ENCODE measurements around the gene ASPN.

Gene ASPN

GRCh38 chr9:92439921-92440750 lies 42.2 kb downstream of the ASPN start:
- H3K4me3 ChIP-seq (ENCODE audit: low read depth, low read length), result no peak overlapping the region
- DNase-seq (ENCODE audit: low read depth), result no peak
- TF ChIP-seq CTCF (IDR thresholded peaks at IDR 0.05; ENCODE audit: insufficient read depth, low read depth, low read length, missing control alignments), result no peak

- H3K4me3 ChIP-seq (ENCODE audit: low read depth, low read length), result no peak overlapping the region
- no peak for TF ChIP-seq CTCF (IDR thresholded peaks at IDR 0.05; ENCODE audit: insufficient read depth, low read depth, low read length, missing control alignments)
- DNase-seq (ENCODE audit: low read depth), result no peak
Measured at GRCh38 chr9:92438900-92439526, 43.3 kb downstream of the ASPN start.

GRCh38 chr9:92435263-92435662 lies 47.0 kb downstream of the ASPN start:
- H3K4me3 ChIP-seq (ENCODE audit: low read depth, low read length), result no peak overlapping the region
- DNase-seq (ENCODE audit: low read depth), result no peak
- no peak for TF ChIP-seq CTCF (IDR thresholded peaks at IDR 0.05; ENCODE audit: insufficient read depth, low read depth, low read length, missing control alignments)

GRCh38 chr9:92432972-92433548 lies 49.2 kb downstream of the ASPN start:
- H3K4me3 ChIP-seq (ENCODE audit: low read depth, low read length), result no peak overlapping the region
- no peak for DNase-seq (ENCODE audit: low read depth)
- no peak for TF ChIP-seq CTCF (IDR thresholded peaks at IDR 0.05; ENCODE audit: insufficient read depth, low read depth, low read length, missing control alignments)

- no peak overlapping the region for H3K4me3 ChIP-seq (ENCODE audit: low read depth, low read length)
- no peak for DNase-seq (ENCODE audit: low read depth)
Measured at GRCh38 chr9:92432350-92432749, 50.0 kb downstream of the ASPN start.

GRCh38 chr9:92429836-92430235 lies 52.5 kb downstream of the ASPN start:
- no peak for TF ChIP-seq CTCF (IDR thresholded peaks at IDR 0.05; ENCODE audit: insufficient read depth, low read depth, low read length, missing control alignments)
- DNase-seq (ENCODE audit: low read depth), result no peak
- H3K4me3 ChIP-seq (ENCODE audit: low read depth, low read length), result no peak overlapping the region

More at GRCh38 chr9:92432350-92432749, 50.0 kb downstream of the ASPN start:
- TF ChIP-seq CTCF (IDR thresholded peaks at IDR 0.05; ENCODE audit: insufficient read depth, low read depth, low read length, missing control alignments), result no peak

All from GM12865 (cell line).